Fibroblast of pulmonary artery (primary cell): Measurements from ENCODE around the gene C19orf44.

Source experiments
- DNase-seq: peaks from one replicate; pipeline ENCODE4 v3.0.0-alpha.2; 2010; ENCODE audit warnings: low read depth
- H3K4me3 ChIP-seq: replicated peaks from 2 replicates; pipeline ENCODE4 v1.5.1; 2011; ENCODE audit warnings: low read depth, mild to moderate bottlenecking, control low read depth, low read length, moderate library complexity
- TF ChIP-seq, protein P1 (sequence below): IDR thresholded peaks from 2 replicates; pipeline ENCODE4 v1.5.1; 2011; ENCODE audit warnings: mild to moderate bottlenecking, control low read depth, low read length, inconsistent platforms; ENCODE audit errors: missing control alignments

C19orf44 gene

DNA sequence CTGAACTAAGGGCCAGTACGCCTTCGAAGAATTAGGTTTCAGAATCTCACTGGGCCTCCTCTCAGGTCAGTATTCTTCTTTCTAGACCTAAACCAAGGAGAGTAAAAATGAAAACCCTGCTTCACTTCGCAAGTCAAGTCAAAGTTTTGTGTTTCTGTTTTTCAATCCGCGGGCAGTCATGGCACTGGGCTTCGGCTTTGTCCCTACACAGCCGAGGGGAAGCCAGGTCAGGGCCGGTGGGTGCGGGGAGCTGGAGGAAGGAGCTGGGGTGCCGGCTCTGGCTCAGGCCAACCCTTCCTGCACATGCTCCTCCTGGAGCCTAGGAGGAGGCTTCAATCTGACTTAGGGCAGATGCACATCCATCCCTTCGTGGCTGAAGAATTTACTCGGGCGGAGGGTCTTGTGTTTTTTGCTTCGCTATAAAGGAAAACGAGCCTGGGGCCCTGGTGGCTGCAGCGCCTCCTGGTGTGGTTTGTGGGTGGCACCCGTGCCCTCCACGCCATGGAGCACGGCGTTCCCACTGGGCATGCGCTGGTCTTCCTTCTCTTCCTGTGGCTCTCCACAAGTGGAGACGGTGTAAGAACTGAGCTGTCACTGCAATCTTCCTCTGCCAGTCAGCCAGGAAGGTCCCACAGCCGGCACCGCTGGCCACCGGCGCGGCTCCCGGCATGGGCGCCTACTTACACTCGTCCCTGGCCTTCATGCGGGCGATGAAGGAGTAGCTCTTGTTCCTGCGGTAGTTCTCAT, 22.5 kb downstream of the C19orf44 start:
- no peak for DNase-seq
- no peak overlapping the region for H3K4me3 ChIP-seq
- TF ChIP-seq, protein P1, sequence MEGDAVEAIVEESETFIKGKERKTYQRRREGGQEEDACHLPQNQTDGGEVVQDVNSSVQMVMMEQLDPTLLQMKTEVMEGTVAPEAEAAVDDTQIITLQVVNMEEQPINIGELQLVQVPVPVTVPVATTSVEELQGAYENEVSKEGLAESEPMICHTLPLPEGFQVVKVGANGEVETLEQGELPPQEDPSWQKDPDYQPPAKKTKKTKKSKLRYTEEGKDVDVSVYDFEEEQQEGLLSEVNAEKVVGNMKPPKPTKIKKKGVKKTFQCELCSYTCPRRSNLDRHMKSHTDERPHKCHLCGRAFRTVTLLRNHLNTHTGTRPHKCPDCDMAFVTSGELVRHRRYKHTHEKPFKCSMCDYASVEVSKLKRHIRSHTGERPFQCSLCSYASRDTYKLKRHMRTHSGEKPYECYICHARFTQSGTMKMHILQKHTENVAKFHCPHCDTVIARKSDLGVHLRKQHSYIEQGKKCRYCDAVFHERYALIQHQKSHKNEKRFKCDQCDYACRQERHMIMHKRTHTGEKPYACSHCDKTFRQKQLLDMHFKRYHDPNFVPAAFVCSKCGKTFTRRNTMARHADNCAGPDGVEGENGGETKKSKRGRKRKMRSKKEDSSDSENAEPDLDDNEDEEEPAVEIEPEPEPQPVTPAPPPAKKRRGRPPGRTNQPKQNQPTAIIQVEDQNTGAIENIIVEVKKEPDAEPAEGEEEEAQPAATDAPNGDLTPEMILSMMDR: no peak

DNA sequence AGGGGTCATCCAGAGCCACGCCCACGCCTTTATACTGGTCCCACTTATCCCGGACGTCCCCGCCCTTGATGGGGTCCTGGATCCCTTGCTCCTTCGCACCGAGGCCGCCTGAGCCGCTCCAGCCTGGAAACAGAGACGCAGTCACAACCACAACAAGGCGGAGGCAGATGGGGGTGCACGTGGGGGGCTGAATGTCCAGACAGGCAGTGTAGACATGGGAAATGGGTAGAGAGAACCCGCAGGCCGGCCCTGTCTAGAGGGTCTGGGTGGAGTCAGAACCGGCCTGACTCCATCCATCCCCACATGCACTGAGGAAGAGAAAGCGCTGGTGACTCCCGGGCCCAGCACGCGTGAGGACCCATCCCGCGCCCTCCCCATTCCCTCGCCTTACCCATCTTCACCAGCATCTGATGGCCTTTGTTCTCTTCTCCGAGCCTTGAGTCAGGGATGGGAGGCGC, 23.1 kb downstream of the C19orf44 start:
- TF ChIP-seq, protein P1: no peak
- no peak overlapping the region for H3K4me3 ChIP-seq
- no peak for DNase-seq

DNA sequence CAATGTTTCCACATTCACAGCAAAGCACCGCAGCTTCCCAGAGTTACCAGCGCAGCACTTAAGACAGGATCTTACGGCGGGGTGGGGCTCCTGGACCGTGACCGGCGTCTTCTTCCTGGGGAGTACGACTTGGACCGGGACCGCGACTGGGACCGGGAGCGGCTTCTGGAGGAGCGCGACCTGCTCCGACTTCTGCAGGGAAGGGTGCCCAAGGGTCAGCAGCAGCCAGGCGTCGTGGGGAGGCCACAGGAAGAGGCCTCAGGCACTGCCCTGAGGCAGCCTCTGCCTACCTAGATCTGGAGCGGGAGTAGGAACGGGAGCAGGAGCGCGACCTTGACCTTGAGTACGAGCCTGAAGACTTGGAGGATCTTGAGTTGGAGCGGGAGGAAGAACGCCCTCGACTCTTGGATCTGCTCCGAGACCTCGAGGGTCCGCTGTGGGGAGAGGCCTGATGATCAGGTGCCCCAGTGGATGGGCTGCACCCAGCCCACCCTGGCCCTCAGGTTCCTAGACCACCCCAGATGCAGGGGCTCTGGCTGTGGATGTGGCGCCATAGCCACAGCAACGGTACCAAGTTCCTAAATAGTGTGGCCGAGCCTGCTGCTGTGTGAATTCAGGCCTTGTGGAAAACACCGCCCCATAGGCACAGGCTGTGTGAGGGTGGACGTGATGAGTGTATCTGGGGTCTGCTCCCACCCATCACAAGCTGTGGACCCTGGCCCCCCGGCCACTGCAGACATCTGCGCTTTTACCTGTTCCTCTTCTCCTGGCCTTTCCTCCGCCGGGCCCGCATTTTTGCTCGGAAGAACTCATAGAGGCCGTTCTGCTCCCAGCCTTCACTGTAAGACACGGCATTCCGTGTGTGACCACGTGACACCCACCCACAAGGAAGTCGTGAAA, 24.1 kb downstream of the C19orf44 start:
- TF ChIP-seq, protein P1: no peak
- DNase-seq: no peak
- no peak overlapping the region for H3K4me3 ChIP-seq

DNA sequence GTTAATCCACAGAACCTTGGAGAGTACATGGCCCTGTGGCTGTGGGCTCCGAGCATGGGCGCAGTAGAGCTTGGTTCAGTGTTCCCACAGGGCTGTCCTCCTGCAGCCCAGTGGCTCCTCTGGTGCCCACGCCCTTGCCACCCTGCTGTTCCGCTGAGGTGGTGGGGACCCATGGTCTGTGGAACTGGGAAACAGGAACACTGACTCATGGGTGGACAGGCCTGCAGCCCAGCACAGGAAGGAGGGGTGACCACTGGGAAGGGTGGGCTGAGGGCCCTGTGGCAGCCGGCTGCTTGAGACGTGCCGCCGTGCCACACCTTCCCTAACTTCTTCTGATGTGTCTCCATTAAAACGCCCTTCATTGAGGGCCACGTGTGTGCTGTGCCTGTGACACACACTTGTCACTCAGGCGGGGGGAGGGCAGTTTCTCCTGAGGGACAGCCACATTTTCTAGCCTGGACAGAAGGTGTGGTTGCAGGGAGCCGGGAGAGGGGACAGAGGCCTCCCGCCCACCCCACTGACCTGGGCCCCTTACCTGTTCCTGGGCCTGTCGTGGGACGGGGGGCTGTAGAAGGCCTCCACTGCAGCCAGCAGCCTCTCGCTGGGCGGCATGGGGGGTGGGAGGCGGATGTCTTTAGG, 24.9 kb downstream of the C19orf44 start:
- no peak overlapping the region for H3K4me3 ChIP-seq
- TF ChIP-seq, protein P1: no peak
- no peak for DNase-seq

DNA sequence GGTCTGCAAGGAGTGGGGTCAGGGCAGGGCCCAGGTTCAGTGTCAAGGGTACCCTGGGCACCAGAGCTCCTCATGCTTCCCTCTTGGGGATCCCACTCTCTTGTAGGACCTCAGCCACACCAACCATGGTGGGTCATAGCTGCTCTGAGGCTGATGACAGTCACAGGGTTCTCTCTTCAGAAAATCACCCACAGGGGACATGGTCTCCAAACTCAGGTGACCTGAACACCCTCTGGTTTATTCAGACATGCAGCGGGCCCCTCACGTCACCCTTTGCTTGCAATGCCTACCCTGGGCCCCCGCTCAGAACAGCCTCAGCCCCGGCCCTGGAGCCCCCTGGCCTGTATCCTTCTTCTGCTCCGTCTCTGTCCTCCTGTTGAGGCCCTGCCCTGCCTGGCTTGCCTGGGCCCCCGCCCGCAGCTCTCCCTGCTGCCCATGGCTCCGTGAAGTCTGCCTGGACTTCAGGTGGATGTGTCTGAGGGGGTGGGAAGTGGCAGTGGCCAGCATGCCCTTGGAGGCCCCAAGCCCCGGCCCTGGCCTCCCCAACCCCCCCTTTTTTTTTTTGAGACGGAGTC, 25.6 kb downstream of the C19orf44 start:
- TF ChIP-seq, protein P1: no peak
- no peak overlapping the region for H3K4me3 ChIP-seq
- no peak for DNase-seq

DNA sequence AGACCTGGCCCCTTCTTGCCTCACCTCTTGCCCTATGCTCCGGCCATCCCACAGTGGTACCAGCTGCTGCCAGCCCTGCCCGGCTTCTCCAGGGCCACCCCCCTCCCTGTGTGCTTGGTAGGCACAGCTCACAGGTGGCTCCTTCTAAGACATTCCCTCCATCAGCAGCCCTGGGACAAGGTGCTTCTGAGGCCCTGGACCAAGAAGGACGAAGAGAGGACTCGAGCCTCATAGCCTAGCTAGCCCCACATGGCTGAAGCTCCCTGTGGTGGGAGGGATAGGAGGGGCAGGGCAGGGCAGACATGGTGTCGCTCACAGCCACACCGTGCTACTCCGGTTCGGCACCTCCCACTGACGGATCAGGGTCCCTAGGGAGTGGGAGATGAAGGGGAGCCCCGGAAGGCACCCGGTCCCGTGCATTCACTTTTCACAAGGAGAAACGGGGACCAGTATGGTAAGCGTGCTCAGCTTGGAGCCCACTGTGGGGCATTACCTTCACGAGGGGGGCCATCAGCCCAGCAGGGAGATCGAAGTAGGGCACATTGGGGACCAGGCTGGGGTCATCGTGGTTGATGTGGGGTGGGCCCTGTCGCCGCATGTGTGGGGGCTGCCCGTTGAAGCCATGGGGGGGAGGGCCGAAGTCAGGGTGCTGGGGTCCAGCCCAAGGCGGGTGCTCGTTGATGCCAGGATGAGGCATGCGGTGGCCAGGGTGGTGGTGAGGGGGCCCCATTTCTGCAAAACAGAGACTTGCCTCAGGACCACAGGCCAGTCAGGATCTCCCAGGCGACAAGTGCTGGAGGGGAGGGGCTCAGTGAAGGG, 26.6 kb downstream of the C19orf44 start:
- no peak for DNase-seq
- TF ChIP-seq, protein P1: no peak
- H3K4me3 ChIP-seq: no peak overlapping the region
